Stimulated activated CD4-positive, alpha-beta T cell treated with anti-CD3 and anti-CD28 coated beads, TNF-alpha, amount 100 ng/mL, for 4 hours (primary cell): Measurements from ENCODE around the gene SPAG17.

Source experiments
- DNase-seq, 3 experiments: peaks; one replicate each; pipeline ENCODE4 v3.0.0-alpha.2; 2020; ENCODE audit warnings: low read depth in 3 of 3

The SPAG17 gene

GRCh38 chr1:118160806-118161205 is 24.2 kb downstream of the SPAG17 start:
- no peak for DNase-seq

- no peak for DNase-seq
Observed at GRCh38 chr1:118159569-118159968, 25.5 kb downstream of the SPAG17 start.

- DNase-seq, result no peak
Observed at GRCh38 chr1:118158924-118159323, 26.1 kb downstream of the SPAG17 start.

DNA sequence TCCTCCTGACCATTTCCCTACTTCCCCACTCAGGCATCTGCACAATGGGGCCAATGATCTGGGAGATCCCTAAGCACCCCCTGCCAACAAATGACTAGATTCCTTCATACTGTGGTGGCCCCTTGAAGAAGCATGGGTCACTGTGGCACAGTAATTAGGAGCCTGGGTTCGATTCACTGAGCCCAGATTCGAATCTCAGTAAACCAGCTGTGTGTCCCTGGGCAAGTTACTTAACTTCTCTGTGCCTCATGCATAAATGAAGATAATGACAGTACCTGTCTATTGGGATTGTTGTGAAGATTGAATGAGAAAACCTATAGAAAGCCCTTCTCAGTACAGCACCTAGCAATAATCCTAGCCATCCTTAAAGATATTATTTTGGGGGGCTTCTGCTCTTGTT is 27.5 kb downstream of the SPAG17 start:
- DNase-seq, result no peak

- no peak for DNase-seq
Observed at GRCh38 chr1:118155106-118155505, 29.9 kb downstream of the SPAG17 start.

GRCh38 chr1:118154220-118154619 is 30.8 kb downstream of the SPAG17 start:
- no peak for DNase-seq

- no peak for DNase-seq
Observed at GRCh38 chr1:118151312-118151937, 33.6 kb downstream of the SPAG17 start.

DNA sequence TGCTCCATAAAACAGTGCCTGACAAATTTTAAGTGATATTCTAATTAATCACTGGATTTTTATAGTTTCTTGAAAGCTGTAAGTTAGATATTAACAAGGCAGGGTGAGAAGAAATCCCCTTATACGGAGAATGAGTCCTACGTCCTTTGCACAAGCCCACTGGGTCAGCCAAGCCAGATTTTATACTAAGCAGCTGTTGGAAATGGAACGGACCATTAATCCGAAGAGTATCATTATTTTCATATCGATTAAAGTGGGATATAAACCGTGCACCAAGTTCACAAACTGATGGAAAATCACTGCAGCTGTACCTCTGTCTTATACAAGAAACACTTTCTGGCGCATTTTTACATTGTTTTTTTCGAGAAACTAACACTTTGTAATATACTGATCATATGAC is 35.2 kb downstream of the SPAG17 start:
- DNase-seq, result no peak

- DNase-seq, result no peak
Observed at GRCh38 chr1:118148034-118148433, 37.0 kb downstream of the SPAG17 start.

DNA sequence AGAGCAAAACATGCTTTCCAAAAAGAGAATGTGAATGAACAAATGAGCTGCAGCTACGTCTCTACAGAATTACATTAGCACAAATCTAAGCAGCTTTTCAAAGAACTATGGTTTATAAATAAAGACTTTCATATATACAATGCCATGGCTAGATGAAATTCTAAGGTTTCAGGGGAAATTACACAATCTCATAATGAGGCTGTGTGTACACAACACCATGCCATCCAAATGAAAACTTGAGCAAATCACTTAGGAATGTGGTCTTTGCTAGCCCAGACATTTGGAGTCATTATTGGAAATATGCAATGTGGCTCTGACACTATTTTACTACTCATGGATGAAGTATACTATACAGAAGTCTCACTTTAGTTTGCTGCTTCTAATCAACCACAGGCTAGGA is 37.5 kb downstream of the SPAG17 start:
- DNase-seq, result no peak

DNA sequence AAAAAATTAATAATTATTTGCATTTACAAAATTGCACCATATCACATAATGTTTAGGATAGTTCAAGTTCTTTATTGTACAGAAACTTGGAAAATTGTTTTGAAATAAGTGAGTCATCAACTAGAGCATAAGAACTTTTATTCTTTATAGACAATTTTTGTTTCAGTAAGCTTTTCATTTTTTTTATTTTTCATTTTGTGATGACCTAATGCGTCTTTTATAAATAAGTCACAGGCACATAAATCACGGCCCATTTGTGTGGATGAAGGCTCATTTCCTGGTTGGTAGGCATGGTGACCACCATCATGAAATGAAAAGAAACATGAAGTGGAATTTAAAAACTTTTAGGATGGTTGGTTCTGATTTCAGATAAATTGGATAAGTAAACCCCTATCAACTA is 39.3 kb downstream of the SPAG17 start:
- DNase-seq, result no peak

DNA sequence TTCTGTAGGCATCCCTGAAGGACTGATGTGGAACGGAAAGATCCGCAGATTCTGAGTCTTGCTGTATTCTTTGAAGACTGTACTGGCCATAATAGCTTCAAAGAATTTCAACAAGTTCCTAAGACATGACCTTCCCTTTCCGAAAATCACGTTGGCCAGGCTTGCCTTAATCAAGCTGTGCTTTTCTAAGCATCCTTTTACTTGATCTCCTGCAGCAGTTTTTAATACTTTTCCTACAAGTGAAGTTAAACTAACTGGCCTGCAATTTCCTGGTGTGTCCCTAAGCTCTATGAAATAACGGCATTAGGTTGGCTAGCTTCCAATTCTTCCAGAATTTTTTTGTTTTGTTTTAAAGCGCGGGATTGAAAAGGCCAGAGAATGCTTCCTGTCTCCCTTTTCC is 40.3 kb downstream of the SPAG17 start:
- no peak for DNase-seq

- no peak for DNase-seq
Observed at GRCh38 chr1:118143831-118144230, 41.2 kb downstream of the SPAG17 start.

GRCh38 chr1:118143121-118143520 is 41.9 kb downstream of the SPAG17 start:
- no peak for DNase-seq

DNA sequence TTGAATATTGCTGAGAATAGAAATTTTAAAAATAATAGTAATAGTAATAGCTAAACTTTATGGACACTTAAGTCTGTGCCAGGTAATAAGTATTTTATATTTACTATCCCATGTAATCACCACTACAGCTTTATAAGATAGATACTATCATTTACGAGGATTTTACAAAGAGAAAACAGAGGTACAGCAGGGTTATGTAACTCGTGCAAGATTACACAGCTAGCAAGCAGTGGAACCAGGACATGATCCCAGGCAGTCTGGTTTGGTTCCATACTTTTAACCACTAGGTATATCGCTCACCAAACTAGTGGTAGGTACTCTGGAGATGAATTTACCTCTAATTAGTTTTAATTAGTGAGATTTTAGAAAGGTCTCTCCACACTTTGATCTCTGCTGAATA is 42.5 kb downstream of the SPAG17 start:
- no peak for DNase-seq

DNA sequence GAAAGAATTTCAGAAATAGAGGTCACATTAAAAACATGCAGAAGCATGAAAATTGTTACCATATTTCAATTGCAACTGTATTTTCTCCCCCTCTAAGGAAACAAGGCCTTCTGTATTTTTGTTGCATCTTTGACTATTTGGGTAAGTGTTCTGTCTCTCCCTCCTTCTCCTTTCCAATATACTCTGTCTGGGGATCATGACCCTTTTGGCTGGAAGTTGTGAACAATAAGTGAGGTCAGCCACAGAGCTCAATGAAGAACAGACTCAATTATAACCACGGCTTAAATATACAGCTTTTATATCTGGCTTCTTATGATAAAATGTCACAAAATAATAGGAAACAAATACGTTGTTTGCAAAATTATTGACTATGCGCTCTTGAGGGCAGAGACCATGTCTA is 47.1 kb downstream of the SPAG17 start:
- DNase-seq, result no peak

DNA sequence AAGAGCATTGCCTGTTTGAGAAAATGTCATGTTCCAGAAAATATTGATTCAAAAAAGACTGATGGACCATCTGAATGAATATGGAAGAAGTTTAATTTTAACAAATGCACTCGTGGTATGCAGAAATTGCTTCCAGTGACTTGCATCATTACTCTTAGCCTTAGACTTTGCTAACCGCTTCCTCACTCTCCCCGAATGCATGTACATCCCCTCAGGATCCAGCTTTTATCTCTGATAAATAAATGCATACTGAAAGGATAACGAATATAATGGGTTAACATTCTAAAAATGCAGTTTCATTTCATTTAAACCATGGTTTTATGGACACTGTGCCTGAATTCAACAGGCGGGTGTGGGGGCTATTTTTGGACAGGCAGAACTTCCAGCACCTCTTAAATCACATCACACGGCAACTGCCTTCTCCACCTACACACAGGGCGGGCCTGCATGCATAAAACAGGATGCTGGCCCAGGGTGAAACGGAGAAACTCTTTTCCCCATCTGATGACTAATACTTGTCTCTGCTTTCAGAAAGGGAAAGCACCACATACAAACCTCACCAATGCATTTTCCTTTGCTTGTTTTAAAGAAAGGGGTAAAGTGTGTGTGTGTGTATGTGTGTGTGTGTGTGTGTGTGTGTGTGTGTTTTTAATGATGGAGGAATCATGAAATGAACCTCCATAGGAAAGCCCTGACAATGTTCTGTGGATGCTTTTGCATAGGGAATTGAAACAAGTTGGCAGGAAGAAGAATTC is 48.7 kb downstream of the SPAG17 start:
- no peak for DNase-seq

DNA sequence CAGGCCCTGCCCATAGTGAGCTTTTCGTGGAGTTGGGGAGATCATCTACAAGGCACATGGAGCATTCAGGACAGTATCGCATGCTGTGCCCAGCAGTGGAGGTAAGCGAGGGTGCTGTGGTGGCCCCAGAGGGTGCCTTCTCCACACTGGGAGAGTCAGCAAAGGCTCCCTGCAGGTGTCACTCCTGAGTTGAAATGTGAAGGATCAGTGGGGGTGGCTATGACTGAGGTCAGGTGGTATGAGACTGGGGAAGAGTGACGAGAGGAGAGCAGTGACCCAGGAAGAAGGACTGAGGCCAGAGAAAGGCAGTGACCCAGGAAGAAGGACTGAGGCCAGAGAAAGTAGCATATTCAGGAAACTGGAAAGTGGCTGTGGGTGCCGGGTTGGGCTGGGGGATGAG is 53.0 kb downstream of the SPAG17 start:
- no peak for DNase-seq

DNA sequence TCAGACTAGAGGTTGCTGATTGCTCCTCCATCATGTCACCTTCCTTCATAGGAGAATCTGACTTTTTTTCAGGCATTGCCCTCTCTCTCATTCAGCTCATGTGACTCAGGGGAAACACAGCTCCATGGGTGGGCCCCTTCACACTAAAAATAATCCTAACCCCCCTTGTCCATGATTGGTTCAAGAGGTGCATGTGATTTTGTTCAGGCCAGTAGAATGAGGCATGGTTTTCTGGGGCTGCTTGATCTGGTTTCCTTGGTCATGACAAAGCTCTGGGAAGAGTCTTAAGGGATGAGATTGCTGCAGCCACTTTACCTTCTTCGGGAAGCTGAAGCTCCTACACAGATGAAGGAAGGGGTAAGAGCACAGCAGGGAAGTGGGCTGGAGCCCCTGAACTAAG is 56.3 kb downstream of the SPAG17 start:
- no peak for DNase-seq

DNA sequence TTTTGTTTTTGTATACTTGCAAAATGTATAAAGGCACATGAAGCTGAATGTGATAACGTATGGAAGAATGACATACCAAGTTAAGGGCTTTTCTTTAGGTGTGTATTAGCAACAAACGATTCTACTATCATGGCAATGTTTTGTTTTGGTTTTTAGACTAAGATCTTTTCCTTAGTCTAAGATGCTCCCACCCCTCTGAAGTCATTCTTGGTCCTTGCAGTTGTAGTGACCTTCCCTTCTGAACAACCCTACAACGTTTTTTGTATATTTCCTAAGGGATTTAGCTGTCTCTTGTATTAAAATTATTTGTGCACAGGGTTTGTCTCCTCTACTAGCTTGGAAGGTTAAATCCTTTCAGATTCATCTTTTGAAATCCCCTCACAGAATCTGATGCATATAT is 61.0 kb downstream of the SPAG17 start:
- DNase-seq, result no peak

- DNase-seq, result no peak
Observed at GRCh38 chr1:118123116-118123839, 61.8 kb downstream of the SPAG17 start.

GRCh38 chr1:118122234-118123004 is 62.6 kb downstream of the SPAG17 start:
- DNase-seq, result no peak
